ENCODE data around the gene DYNC1LI1.

The DYNC1LI1 gene

DNA sequence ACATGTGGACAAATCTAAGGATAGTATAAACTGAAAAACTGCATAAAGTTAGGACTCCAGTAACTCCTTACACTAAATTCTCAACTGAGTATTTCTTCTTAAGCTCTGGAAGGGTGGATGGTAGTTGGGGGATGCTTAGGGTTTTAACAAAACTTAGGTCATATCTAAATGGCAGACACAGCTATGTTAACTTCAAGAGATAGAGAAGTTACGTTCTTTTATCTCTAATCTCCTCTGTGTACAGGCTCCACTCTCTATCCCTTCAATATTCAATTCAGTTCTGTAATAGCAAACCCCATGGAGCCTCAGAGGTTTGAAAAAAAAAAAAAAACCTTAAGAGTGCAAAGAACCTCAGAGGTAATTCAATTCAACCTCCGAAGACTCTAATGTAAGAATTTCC, 71.1 kb downstream of the DYNC1LI1 start:
- ATAC-seq (no peak), DNase-seq (no peak)
- peaks cover 9% of the 10 kb centered on the region for H3K36me3 Mint-ChIP-seq (ENCODE audit: low read depth)
- H3K4me3 Mint-ChIP-seq, result no peak overlapping the region
- H3K27me3 Mint-ChIP-seq, result no peaks in the 10 kb centered on the region
- H3K27ac Mint-ChIP-seq, result no peak overlapping the region
- H3K9me3 Mint-ChIP-seq, result no peaks in the 10 kb centered on the region
- peaks cover 56% of the 10 kb centered on the region for H3K4me1 Mint-ChIP-seq

- Mint-ChIP-seq H3K4me1 (peaks cover 56% of the 10 kb centered on the region), H3K4me3 (no peak overlapping the region), H3K27ac (no peak overlapping the region), H3K36me3 (ENCODE audit: low read depth) (peaks cover 9% of the 10 kb centered on the region), H3K9me3 (no peaks in the 10 kb centered on the region), H3K27me3 (no peaks in the 10 kb centered on the region)
- ATAC-seq (no peak), DNase-seq (no peak)
These were observed 71.7 kb downstream of the DYNC1LI1 start for GRCh38 chr3:32498992-32499391.

DNA sequence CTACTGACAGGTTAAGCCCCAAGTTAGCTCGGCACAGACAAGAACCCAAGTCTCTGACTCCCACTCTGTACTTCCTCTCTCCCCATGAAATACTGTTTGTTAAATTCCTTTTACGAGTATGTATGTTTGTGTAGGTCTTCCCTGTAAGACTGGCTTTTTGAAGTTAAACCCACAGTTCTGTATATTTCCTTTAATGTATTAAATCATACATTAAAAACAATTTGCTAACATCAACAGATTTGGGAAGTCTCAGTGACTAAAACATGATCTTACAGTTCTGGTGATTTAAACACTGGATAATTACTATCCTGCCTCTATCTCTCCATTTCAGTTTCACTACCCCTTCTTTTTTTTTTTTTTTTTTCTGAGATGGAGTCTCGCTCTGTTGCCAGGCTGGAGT, 72.4 kb downstream of the DYNC1LI1 start:
- Mint-ChIP-seq H3K4me3 (no peak overlapping the region), H3K27me3 (no peaks in the 10 kb centered on the region), H3K4me1 (peaks cover 55% of the 10 kb centered on the region), H3K36me3 (ENCODE audit: low read depth) (peaks cover 9% of the 10 kb centered on the region), H3K9me3 (no peaks in the 10 kb centered on the region), H3K27ac (peak overlapping the region; percentile 36)
- no peak for ATAC-seq
- no peak for DNase-seq

GRCh38 chr3:32495609-32496008, 75.0 kb downstream of the DYNC1LI1 start:
- Mint-ChIP-seq H3K27me3 (no peaks in the 10 kb centered on the region), H3K4me3 (no peak overlapping the region), H3K36me3 (ENCODE audit: low read depth) (peaks cover 9% of the 10 kb centered on the region), H3K4me1 (peaks cover 36% of the 10 kb centered on the region), H3K9me3 (no peaks in the 10 kb centered on the region), H3K27ac (peak overlapping the region; percentile 56)
- ATAC-seq (no peak), DNase-seq (no peak)

DNA sequence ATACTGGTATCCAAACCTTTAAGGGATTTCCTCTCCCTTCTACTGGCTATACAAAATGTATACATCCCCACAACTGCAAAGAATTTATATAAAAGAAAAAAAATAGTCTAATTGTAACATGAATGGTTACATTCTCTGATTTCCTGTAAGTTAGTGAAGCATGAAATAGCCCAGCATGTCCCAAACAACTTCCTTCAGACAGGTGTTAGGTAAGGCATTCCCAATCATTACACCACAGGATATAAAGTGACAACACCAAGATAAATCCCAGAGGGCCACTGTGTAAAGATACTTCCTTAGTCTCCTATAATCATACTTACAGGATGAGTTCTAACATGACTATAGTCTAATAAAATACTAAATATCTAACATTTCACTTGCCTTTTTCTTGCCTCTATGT, 75.6 kb downstream of the DYNC1LI1 start:
- H3K4me3 Mint-ChIP-seq, result no peak overlapping the region
- H3K4me1 Mint-ChIP-seq, result peaks cover 31% of the 10 kb centered on the region
- no peaks in the 10 kb centered on the region for H3K9me3 Mint-ChIP-seq
- H3K27me3 Mint-ChIP-seq, result no peaks in the 10 kb centered on the region
- DNase-seq, result no peak
- no peak for ATAC-seq
- peak overlapping the region; percentile 56 for H3K27ac Mint-ChIP-seq
- H3K36me3 Mint-ChIP-seq (ENCODE audit: low read depth), result peaks cover 9% of the 10 kb centered on the region

DNA sequence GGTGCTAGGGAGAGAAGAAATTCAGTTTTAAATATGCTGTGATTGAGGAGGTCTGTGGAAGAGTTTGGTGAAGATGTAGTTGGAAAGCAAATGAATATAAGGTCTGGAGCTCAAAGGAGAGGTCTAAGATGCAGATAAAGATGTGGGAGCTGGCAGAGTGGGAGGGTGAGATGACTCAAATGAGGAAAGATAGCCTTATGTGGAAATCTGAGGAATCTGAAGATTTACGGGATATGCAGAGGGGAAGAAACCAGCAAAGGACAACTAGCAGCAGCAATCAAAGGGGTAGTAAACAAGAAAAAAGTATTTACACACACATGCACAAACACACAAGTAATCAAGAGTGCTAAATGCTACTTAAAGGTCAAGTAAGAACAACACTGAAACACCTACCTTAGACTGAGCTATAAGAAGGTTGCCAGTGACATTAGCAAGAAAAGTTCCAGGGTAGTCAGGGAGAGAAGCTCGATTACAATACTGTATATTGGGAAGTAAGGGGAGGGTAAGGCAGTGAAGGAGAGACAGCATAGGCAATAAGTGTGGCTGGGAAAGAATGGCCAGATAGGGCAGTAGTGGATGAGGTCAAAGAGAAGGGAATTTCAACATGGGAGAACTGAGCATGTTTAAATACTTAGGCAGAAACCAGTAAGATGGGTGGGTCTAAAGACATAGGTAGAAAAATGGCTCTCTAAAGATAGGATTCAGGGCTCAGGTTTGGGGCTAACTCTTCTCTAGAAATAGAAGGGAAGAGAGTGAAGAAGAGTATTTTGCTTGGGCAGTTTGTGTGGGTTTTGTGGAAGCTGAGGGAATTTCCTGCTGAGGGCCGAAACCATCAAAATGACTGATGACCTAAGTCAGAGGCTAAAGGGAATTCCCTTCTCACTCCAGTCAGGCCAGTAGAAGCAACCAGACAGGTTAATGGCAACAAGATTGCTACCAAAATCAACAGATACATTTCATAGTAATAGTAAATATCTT, 76.9 kb downstream of the DYNC1LI1 start:
- Mint-ChIP-seq H3K4me1 (peaks cover 24% of the 10 kb centered on the region), H3K36me3 (ENCODE audit: low read depth) (peaks cover 10% of the 10 kb centered on the region), H3K27ac (no peak overlapping the region), H3K9me3 (no peaks in the 10 kb centered on the region), H3K4me3 (no peak overlapping the region), H3K27me3 (no peaks in the 10 kb centered on the region)
- ATAC-seq, result peak; percentile 63
- DNase-seq, result no peak

DNA sequence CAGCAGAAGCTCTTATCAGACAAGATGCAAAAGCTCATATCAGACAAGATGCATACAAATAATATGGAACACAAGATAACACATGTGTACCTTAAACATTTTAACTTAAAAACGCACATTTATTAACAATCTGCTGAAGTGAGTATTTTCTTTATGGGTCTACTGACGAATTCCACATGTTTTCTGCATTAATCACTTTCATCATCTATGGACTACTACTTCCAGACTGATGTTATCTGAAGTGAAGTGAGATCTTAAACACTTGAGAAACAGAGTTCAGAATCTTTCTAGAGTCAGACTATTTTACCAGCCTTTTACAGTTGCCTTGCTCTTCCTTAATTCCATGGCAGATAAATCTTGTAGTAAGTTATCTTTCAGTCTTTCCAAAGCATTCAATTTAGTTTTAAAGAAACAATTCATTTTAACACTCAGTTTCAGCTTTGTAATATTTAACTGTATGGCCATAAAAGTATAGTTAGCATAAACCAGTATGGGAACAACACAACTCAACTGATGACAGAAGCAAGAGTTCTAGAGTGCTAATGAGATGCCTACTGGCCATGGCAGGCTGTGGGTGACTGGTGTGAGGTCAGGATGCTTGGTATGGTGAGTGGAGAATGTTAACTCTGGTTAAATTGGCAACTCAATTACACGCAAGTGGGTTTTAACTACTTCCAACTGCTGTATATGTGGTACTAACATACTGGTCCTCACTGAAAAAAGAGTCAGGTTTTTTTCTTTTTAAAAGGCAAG, 77.8 kb downstream of the DYNC1LI1 start:
- peaks cover 18% of the 10 kb centered on the region for H3K4me1 Mint-ChIP-seq
- H3K36me3 Mint-ChIP-seq (ENCODE audit: low read depth), result peaks cover 18% of the 10 kb centered on the region
- no peaks in the 10 kb centered on the region for H3K9me3 Mint-ChIP-seq
- no peaks in the 10 kb centered on the region for H3K27me3 Mint-ChIP-seq
- no peak overlapping the region for H3K4me3 Mint-ChIP-seq
- no peak overlapping the region for H3K27ac Mint-ChIP-seq
- no peak for DNase-seq
- ATAC-seq, result no peak

- Mint-ChIP-seq H3K9me3 (no peaks in the 10 kb centered on the region), H3K27ac (no peak overlapping the region)
These were observed 82.1 kb downstream of the DYNC1LI1 start for GRCh38 chr3:32488474-32489008.

GRCh38 chr3:32487781-32488473, 82.7 kb downstream of the DYNC1LI1 start:
- no peak for DNase-seq
- ATAC-seq, result no peak
- Mint-ChIP-seq H3K4me3 (no peak overlapping the region), H3K9me3 (no peaks in the 10 kb centered on the region), H3K27me3 (no peaks in the 10 kb centered on the region), H3K27ac (no peak overlapping the region), H3K36me3 (ENCODE audit: low read depth) (peaks cover 45% of the 10 kb centered on the region), H3K4me1 (peaks cover 14% of the 10 kb centered on the region)

More at GRCh38 chr3:32488474-32489008, 82.1 kb downstream of the DYNC1LI1 start:
- H3K36me3 Mint-ChIP-seq (ENCODE audit: low read depth), result peaks cover 42% of the 10 kb centered on the region
- no peaks in the 10 kb centered on the region for H3K27me3 Mint-ChIP-seq
- DNase-seq, result no peak
- no peak for ATAC-seq
- peaks cover 14% of the 10 kb centered on the region for H3K4me1 Mint-ChIP-seq
- no peak overlapping the region for H3K4me3 Mint-ChIP-seq

- no peak overlapping the region for H3K4me3 Mint-ChIP-seq
- H3K4me1 Mint-ChIP-seq, result peaks cover 28% of the 10 kb centered on the region
- no peak for ATAC-seq
- H3K27me3 Mint-ChIP-seq, result no peaks in the 10 kb centered on the region
- H3K36me3 Mint-ChIP-seq (ENCODE audit: low read depth), result peaks cover 64% of the 10 kb centered on the region
- H3K27ac Mint-ChIP-seq, result peak overlapping the region; percentile 20
- no peaks in the 10 kb centered on the region for H3K9me3 Mint-ChIP-seq
- no peak for DNase-seq
These were observed 86.2 kb downstream of the DYNC1LI1 start for GRCh38 chr3:32484436-32484835.

- DNase-seq (no peak), ATAC-seq (no peak)
- Mint-ChIP-seq H3K4me3 (no peak overlapping the region), H3K4me1 (peaks cover 28% of the 10 kb centered on the region), H3K27ac (no peak overlapping the region), H3K9me3 (no peaks in the 10 kb centered on the region), H3K36me3 (ENCODE audit: low read depth) (peaks cover 65% of the 10 kb centered on the region), H3K27me3 (no peaks in the 10 kb centered on the region)
These were observed 86.9 kb downstream of the DYNC1LI1 start for GRCh38 chr3:32483772-32484171.

DNA sequence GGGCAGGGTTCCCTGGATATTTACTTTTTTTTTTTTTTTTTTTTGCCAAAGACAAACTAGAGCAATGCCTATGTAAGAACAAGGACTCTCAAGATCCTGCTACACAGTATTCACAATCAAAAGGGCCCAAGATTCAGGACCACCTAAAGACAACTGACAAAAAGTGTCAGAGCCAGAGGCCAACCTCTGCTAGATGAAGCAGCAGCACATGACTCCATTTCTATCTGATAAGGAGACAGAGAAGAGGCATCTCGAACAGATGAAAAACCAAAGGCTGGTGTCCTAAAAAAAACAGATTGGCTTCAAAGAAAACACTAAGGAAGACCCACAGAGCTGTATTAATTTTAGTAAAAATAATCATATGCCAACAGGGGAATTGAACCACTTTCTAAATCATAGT, 88.0 kb downstream of the DYNC1LI1 start:
- Mint-ChIP-seq H3K27me3 (no peaks in the 10 kb centered on the region), H3K36me3 (ENCODE audit: low read depth) (peaks cover 62% of the 10 kb centered on the region), H3K4me1 (peaks cover 34% of the 10 kb centered on the region), H3K9me3 (no peaks in the 10 kb centered on the region), H3K27ac (no peak overlapping the region), H3K4me3 (no peak overlapping the region)
- DNase-seq (no peak), ATAC-seq (no peak)

GRCh38 chr3:32481791-32482631, 88.6 kb downstream of the DYNC1LI1 start:
- Mint-ChIP-seq H3K4me1 (peaks cover 38% of the 10 kb centered on the region), H3K4me3 (no peak overlapping the region), H3K27me3 (no peaks in the 10 kb centered on the region), H3K36me3 (ENCODE audit: low read depth) (peaks cover 60% of the 10 kb centered on the region), H3K9me3 (peaks cover 2% of the 10 kb centered on the region), H3K27ac (peak overlapping the region; percentile 14)
- ATAC-seq (peak; percentile 59), DNase-seq (no peak)

Measured in activated naive CD8-positive, alpha-beta T cell treated with anti-CD3 and anti-CD28 coated beads, Interleukin-2, amount 50 U/mL, for 24 hours (primary cell).